Epithelial cell of prostate (primary cell): ENCODE measurements around the gene ZPR1.
A peak's percentile ranks its signal among the peaks of the same experiment; 100 is the strongest.

Experiments used
- DNase-seq: peaks from one replicate; pipeline ENCODE4 v3.0.0-alpha.2; 2011; ENCODE audit warnings: low read depth, low spot score
- H3K27ac ChIP-seq: fragments of 450-650 bp; 2 replicates; pipeline ENCODE4 v1.5.1; 2017; ENCODE audit warnings: mild to moderate bottlenecking

The ZPR1 gene

GRCh38 chr11:116793772-116794097 is 5.9 kb upstream of the ZPR1 start:
- DNase-seq, result no peak
- no peak overlapping the region for H3K27ac ChIP-seq

GRCh38 chr11:116792869-116793771 is 5.3 kb upstream of the ZPR1 start:
- peak; percentile 50 for DNase-seq
- peak overlapping the region; percentile 17 for H3K27ac ChIP-seq

GRCh38 chr11:116792144-116792868 is 4.5 kb upstream of the ZPR1 start:
- H3K27ac ChIP-seq, result peak overlapping the region; percentile 17
- no peak for DNase-seq

GRCh38 chr11:116791813-116792143 is 4.0 kb upstream of the ZPR1 start, which contains the start of gene APOA5:
APOA5 (minus strand) TSS chr11:116791879; CDS start chr11:116791860, 19 bp downstream.
- peak within 1 kb of the TSS; percentile 17 for H3K27ac ChIP-seq

GRCh38 chr11:116791002-116791812 is 3.4 kb upstream of the ZPR1 start:
- no peak overlapping the region for H3K27ac ChIP-seq
- no peak for DNase-seq

More at GRCh38 chr11:116791813-116792143, 4.0 kb upstream of the ZPR1 start, which contains the start of gene APOA5:
- no peak for DNase-seq

- DNase-seq, result no peak
- H3K27ac ChIP-seq, result no peak overlapping the region
Observed at GRCh38 chr11:116790167-116791001, 2.6 kb upstream of the ZPR1 start.

- H3K27ac ChIP-seq, result no peak overlapping the region
- no peak for DNase-seq
Observed at GRCh38 chr11:116788975-116789374, 1.2 kb upstream of the ZPR1 start.

- peak overlapping the region; percentile 60 for H3K27ac ChIP-seq
- no peak for DNase-seq
Observed at GRCh38 chr11:116788534-116788933, 711 bp upstream of the ZPR1 start.

GRCh38 chr11:116787436-116787785 is 412 bp downstream of the ZPR1 start:
- DNase-seq, result no peak
- peak overlapping the region; percentile 60 for H3K27ac ChIP-seq

- peak overlapping the region; percentile 60 for H3K27ac ChIP-seq
- no peak for DNase-seq
Observed at GRCh38 chr11:116786966-116787365, 857 bp downstream of the ZPR1 start.

GRCh38 chr11:116786326-116786725 is 1.5 kb downstream of the ZPR1 start:
- no peak for DNase-seq
- no peak overlapping the region for H3K27ac ChIP-seq

- DNase-seq, result no peak
- no peak overlapping the region for H3K27ac ChIP-seq
Observed at GRCh38 chr11:116782728-116783127, 5.1 kb downstream of the ZPR1 start.

- no peak overlapping the region for H3K27ac ChIP-seq
- no peak for DNase-seq
Observed at GRCh38 chr11:116778556-116778955, 9.3 kb downstream of the ZPR1 start.

GRCh38 chr11:116777056-116777455 is 10.8 kb downstream of the ZPR1 start:
- no peak for DNase-seq
- H3K27ac ChIP-seq, result no peak overlapping the region

- no peak for DNase-seq
- H3K27ac ChIP-seq, result no peak overlapping the region
Observed at GRCh38 chr11:116776522-116776984, 11.3 kb downstream of the ZPR1 start.

- no peak overlapping the region for H3K27ac ChIP-seq
- DNase-seq, result no peak
Observed at GRCh38 chr11:116775975-116776374, 11.8 kb downstream of the ZPR1 start.

GRCh38 chr11:116774661-116775060 is 13.2 kb downstream of the ZPR1 start:
- no peak for DNase-seq
- no peak overlapping the region for H3K27ac ChIP-seq

- DNase-seq, result no peak
- H3K27ac ChIP-seq, result peak overlapping the region; percentile 79
Observed at GRCh38 chr11:116773203-116774097, 14.4 kb downstream of the ZPR1 start.
